ENCODE data around the gene TMEM63A.

Gene TMEM63A

DNA sequence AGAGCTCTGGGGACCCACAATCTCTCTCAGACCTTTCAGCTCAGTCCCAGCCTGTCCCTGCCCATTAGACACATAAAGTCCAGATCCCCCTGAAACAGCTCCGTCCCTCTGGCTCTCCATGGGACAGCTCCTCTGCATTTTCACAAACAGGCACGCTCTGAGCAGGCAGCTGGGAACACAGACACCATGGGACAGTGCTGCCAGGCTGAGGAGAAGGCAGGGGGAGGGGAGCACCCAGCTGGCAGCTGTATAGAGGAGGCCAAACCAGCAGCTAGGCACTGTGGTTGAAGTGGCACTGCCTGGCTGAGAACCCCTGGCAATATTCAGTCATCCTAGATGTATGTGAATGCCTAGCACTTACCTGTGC, 2.0 kb downstream of the TMEM63A start:
- Histone ChIP-seq H3K4me1 (ENCODE audit: control insufficient read depth, low read length) (peaks cover 18% of the 10 kb centered on the region), H3K4me2 (ENCODE audit: low read length) (no peak overlapping the region), H3K27ac (ENCODE audit: low read depth, low read length) (no peak overlapping the region), H4K20me1 (ENCODE audit: control insufficient read depth, insufficient read depth, low read depth, low read length) (no peaks in the 10 kb centered on the region), H3K79me2 (ENCODE audit: control insufficient read depth, low read length) (no peaks in the 10 kb centered on the region), H3K27me3 (ENCODE audit: control insufficient read depth, low read length) (peaks cover 45% of the 10 kb centered on the region), H3K9me3 (ENCODE audit: control insufficient read depth, insufficient read depth, low read length) (no peaks in the 10 kb centered on the region), H3K4me3 (ENCODE audit: low read length) (no peak overlapping the region), H3K9me2 (replicated peaks; ENCODE audit: control insufficient read depth, low read length) (no peaks in the 10 kb centered on the region), H3F3A (ENCODE audit: control insufficient read depth, insufficient read depth) (no peaks in the 10 kb centered on the region), H3K36me3 (ENCODE audit: control insufficient read depth, low read length) (no peaks in the 10 kb centered on the region)
- TF ChIP-seq, protein P1, sequence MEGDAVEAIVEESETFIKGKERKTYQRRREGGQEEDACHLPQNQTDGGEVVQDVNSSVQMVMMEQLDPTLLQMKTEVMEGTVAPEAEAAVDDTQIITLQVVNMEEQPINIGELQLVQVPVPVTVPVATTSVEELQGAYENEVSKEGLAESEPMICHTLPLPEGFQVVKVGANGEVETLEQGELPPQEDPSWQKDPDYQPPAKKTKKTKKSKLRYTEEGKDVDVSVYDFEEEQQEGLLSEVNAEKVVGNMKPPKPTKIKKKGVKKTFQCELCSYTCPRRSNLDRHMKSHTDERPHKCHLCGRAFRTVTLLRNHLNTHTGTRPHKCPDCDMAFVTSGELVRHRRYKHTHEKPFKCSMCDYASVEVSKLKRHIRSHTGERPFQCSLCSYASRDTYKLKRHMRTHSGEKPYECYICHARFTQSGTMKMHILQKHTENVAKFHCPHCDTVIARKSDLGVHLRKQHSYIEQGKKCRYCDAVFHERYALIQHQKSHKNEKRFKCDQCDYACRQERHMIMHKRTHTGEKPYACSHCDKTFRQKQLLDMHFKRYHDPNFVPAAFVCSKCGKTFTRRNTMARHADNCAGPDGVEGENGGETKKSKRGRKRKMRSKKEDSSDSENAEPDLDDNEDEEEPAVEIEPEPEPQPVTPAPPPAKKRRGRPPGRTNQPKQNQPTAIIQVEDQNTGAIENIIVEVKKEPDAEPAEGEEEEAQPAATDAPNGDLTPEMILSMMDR (IDR thresholded peaks at IDR 0.05; ENCODE audit: low read depth, low read length, poor library complexity, severe bottlenecking): no peak
- no peak for TF ChIP-seq EZH2phosphoT487 (IDR thresholded peaks at IDR 0.05; ENCODE audit: borderline replicate concordance, low read length)

- Histone ChIP-seq H3K4me3 (ENCODE audit: low read length) (no peak overlapping the region), H3F3A (ENCODE audit: control insufficient read depth, insufficient read depth) (no peaks in the 10 kb centered on the region), H3K27me3 (ENCODE audit: control insufficient read depth, low read length) (peaks cover 45% of the 10 kb centered on the region), H3K27ac (ENCODE audit: low read depth, low read length) (no peak overlapping the region), H3K4me2 (ENCODE audit: low read length) (no peak overlapping the region), H3K4me1 (ENCODE audit: control insufficient read depth, low read length) (peaks cover 18% of the 10 kb centered on the region), H4K20me1 (ENCODE audit: control insufficient read depth, insufficient read depth, low read depth, low read length) (no peaks in the 10 kb centered on the region), H3K36me3 (ENCODE audit: control insufficient read depth, low read length) (no peaks in the 10 kb centered on the region), H3K79me2 (ENCODE audit: control insufficient read depth, low read length) (no peaks in the 10 kb centered on the region), H3K9me2 (replicated peaks; ENCODE audit: control insufficient read depth, low read length) (no peaks in the 10 kb centered on the region), H3K9me3 (ENCODE audit: control insufficient read depth, insufficient read depth, low read length) (no peaks in the 10 kb centered on the region)
- TF ChIP-seq, protein P1 (IDR thresholded peaks at IDR 0.05; ENCODE audit: low read depth, low read length, poor library complexity, severe bottlenecking): no peak
- no peak for TF ChIP-seq EZH2phosphoT487 (IDR thresholded peaks at IDR 0.05; ENCODE audit: borderline replicate concordance, low read length)
Observed at GRCh38 chr1:225879521-225880221, 2.5 kb downstream of the TMEM63A start.

DNA sequence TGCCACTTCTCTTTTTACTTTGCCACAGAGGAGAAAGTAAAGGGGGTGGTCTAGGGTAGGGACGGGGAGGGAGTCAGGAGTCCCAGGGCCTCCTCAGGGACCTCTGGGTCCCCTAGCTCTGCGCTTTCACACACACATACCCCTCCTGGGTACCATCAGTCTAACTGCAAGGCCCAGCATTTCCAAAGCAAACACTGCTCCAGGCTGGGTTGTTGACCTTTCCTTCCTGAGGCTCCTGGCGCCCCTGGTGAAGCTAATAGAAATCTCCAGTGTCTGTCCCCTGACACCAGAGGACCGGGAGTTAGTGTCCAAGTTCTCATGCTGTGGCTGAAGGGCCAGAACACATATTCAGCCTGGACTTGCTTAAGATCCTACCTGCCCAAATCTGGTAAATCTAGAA, 3.9 kb downstream of the TMEM63A start:
- TF ChIP-seq, protein P1 (IDR thresholded peaks at IDR 0.05; ENCODE audit: low read depth, low read length, poor library complexity, severe bottlenecking): no peak
- no peak for TF ChIP-seq EZH2phosphoT487 (IDR thresholded peaks at IDR 0.05; ENCODE audit: borderline replicate concordance, low read length)
- Histone ChIP-seq H3K9me2 (replicated peaks; ENCODE audit: control insufficient read depth, low read length) (no peaks in the 10 kb centered on the region), H3K9me3 (ENCODE audit: control insufficient read depth, insufficient read depth, low read length) (no peaks in the 10 kb centered on the region), H3K36me3 (ENCODE audit: control insufficient read depth, low read length) (no peaks in the 10 kb centered on the region), H3K4me2 (ENCODE audit: low read length) (no peak overlapping the region), H3F3A (ENCODE audit: control insufficient read depth, insufficient read depth) (no peaks in the 10 kb centered on the region), H4K20me1 (ENCODE audit: control insufficient read depth, insufficient read depth, low read depth, low read length) (no peaks in the 10 kb centered on the region), H3K79me2 (ENCODE audit: control insufficient read depth, low read length) (no peaks in the 10 kb centered on the region), H3K27me3 (ENCODE audit: control insufficient read depth, low read length) (peaks cover 39% of the 10 kb centered on the region), H3K4me1 (ENCODE audit: control insufficient read depth, low read length) (peaks cover 18% of the 10 kb centered on the region), H3K27ac (ENCODE audit: low read depth, low read length) (no peak overlapping the region), H3K4me3 (ENCODE audit: low read length) (no peak overlapping the region)

Measured in DOHH2 (cell line).